Gastroesophageal sphincter (tissue), 3 donors: ENCODE data around the gene FCN1.

Experiments
- CTCF ChIP-seq, 4 experiments: fragments of 200-600 bp in 2 of 4; fragments of 450-650 bp in 2 of 4; sonication (generic) in 1 of 4; IDR thresholded peaks; one replicate each; pipeline ENCODE4 v1.5.1; 2017 to 2019; ENCODE audit warnings: antibody characterized with exemption in 4 of 4, mild to moderate bottlenecking in 2 of 4, moderate library complexity in 2 of 4
- EP300 ChIP-seq: sonication (generic); formaldehyde crosslinking; IDR thresholded peaks from one replicate; pipeline ENCODE4 v1.6.1; 2017; ENCODE audit warnings: antibody characterized with exemption, mild to moderate bottlenecking
- POLR2A ChIP-seq, 2 donors: fragments of 450-650 bp; IDR thresholded peaks; one replicate each; pipeline ENCODE4 v1.6.1; 2017; ENCODE audit warnings: antibody characterized with exemption in 2 of 2, mild to moderate bottlenecking in 2 of 2, moderate library complexity in 1 of 2
- POLR2AphosphoS5 ChIP-seq: sonication (generic); formaldehyde crosslinking; IDR thresholded peaks from one replicate; pipeline ENCODE4 v1.6.1; 2017; ENCODE audit warnings: antibody characterized with exemption

GRCh38 chr9:134917431-134918373 is at the start of gene FCN1:
- no peak for TF ChIP-seq POLR2AphosphoS5
- TF ChIP-seq CTCF (IDR thresholded peaks at IDR 0.05) = no peak
- no peak for TF ChIP-seq POLR2A (IDR thresholded peaks at IDR 0.05)
- no peak for TF ChIP-seq EP300
